ENCODE results near the gene RBMY1D.
"Not testable (repeated sequence)": the region's sequence is repeated elsewhere in the genome, so short reads cannot be mapped to it uniquely, and the experiment has no call there.

RBMY1D gene

DNA sequence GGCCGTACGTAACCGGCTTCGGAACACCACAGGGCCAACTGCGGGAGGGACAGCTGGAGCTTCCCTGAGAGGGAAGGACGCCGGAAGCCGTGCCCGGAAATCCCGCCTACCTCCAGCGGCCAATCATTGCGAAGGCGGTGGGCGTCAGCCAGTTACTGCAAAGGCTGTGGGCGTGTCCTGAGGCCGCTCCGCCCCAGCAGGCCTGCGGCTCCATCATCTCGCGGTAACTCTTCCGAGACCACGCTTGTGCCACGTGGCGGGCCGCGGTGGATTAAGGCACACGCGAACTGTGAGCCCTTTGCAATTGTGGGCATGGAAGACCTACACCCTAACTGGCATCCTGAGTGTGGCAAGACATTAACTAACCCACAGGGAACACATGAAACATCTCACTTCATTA lies at the start of gene RBMY1D:
Gene RBMY1D (minus strand): TSS at position 101 of the 400 bp plus-strand sequence. CDS start 2,013 bp downstream, outside the sequence.
- not testable (repeated sequence) for FAIRE-seq

DNA sequence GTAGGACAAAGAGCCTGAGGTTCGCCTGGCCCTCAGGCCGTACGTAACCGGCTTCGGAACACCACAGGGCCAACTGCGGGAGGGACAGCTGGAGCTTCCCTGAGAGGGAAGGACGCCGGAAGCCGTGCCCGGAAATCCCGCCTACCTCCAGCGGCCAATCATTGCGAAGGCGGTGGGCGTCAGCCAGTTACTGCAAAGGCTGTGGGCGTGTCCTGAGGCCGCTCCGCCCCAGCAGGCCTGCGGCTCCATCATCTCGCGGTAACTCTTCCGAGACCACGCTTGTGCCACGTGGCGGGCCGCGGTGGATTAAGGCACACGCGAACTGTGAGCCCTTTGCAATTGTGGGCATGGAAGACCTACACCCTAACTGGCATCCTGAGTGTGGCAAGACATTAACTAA lies 23.6 kb upstream of the RBMY1D start, which contains the start of gene RBMY1E:
Gene RBMY1E (minus strand): TSS at position 101 of the 400 bp plus-strand sequence. CDS start 1,978 bp downstream, outside the sequence.
- FAIRE-seq, result not testable (repeated sequence)

DNA sequence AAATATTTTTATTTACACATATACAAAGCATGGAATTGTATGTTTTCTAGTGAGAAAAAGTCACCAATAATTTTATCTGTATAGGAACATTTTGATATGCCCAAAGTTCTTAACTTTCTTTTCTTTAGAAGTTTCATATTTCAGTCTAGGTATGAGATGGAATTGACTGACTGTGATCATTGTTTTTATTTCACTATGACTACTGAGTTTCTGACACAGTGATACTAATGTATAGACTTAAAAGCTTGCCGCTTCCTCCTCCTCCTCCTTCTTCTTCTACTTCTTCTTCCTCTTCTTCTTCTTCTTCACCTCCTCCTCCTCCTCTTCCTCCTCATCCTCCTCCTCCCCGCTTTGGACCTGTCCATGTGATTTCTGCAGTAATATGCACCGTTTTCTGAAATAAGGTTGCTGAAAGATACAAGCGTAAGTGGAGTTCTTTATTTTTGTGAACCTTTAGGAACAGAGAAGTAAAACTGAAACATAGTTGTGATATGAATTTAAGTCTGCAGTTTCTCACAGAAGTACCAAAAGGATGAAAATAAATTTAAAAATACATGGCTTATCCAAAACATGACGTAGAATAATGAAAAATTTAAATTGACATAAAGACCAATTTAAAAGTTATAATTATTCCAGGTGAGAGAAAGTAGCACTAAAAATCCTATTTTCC lies 24.8 kb downstream of the RBMY1D start:
- FAIRE-seq, result not testable (repeated sequence)

DNA sequence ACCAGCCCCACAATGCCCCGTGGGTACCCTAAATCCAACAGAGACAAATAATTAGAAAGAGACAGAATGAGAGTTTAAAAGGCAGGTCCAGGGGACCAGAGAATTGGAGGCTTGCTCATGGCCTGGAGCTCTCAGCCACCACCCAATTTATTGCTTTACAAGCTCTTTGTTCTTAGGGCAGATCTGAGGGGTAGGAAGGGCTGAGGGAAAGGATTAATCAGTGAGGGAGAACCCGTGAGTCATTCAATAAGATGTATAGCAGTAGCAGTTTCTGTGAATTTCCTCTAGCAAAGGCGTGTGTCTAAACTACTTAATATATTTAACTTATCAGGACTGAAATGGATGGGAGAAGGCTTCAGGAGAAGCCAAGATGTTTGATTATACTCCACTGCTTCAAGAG lies 48.8 kb downstream of the RBMY1D start:
- no peak for FAIRE-seq

DNA sequence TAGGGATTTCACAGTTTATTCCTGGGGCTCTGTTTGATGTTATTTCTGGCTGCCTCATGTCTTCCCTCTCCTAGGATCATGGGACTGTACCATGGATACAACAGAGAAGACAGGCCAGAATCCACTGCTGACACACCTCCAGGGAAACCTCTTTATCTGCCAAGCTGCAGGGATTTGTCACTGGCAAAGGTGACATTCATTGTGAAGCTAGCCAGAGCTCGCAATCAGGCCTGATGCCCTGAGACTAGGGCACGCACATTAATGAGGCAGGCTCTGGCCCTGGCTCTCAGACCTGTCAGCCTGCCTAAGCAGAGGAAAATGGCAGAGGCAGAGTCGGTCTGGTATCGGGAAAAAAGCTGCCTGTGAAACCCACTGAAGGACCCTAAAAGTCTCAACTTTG lies 52.2 kb downstream of the RBMY1D start:
- FAIRE-seq, result no peak

- no peak for FAIRE-seq
Measured at GRCh38 chrY:21839489-21839888, 54.8 kb downstream of the RBMY1D start.

DNA sequence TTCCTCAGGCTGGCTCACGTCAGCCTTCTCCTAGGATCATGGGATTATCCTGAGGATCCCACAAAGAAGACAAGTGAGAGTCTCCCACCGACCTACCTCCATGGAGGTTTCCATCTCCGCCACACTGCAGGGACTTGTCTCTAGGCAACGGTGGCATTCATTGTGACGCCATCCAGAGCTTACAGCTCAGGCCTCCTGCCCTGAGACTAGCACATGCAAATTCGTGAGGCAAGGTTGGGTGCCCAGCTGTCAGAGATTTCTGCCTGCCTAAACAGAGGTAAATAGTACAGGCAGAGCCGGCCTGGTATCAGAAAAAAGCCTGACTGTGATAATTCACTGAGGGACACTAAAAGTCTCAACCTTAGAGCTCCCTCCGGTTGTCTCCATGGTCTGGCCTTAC lies 58.0 kb downstream of the RBMY1D start:
- FAIRE-seq, result no peak

DNA sequence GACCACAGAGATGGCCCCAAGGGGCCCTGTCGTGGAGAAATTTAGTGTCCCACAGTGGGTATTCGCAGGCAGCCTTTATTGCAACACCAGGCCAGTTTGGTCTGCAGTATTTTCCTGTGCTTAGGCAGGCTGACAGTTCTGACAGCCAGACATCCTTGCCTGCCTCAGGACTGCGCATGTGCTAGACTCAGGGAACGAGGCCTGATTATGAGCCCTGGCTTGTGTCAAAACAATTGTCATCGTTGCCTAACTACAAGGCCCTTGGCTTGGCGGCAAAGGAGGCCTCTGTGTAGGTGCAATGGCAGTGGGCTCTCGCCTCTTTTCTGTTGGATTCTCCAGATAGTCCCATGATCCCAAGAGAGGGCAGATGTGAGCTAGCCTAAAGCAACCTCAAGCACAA lies 59.3 kb downstream of the RBMY1D start:
- no peak for FAIRE-seq

Measured in endometrium (tissue), 2 donors.